ENCODE measurements around the gene SLC25A2. TPM values are rescaled to one million over a fixed set of nuclear protein-coding genes. Genes with fewer than 3 reads are reported as not detected.
A peak's percentile ranks its signal among the peaks of the same experiment; 100 is the strongest.
"Not testable (repeated sequence)": the region's sequence is repeated elsewhere in the genome, so short reads cannot be mapped to it uniquely, and the experiment has no call there.

The SLC25A2 gene
- total RNA-seq: 1 to 10 TPM in 1 of 6 donors, under 1 TPM in 3, not detected in 2; 0.40 to 1.2 (median 0.55) TPM

- ATAC-seq (ENCODE audit: low FRiP score in 2 of 2): no peak
- Histone ChIP-seq H3K4me1 (no peaks in the 10 kb centered on the region), H3K36me3 (no peaks in the 10 kb centered on the region), H3K27me3 (no peaks in the 10 kb centered on the region), H3K4me3 (no peak within 1 kb of the TSS), H3K9me3 (peaks cover 78 to 99% (median 93%) of the 10 kb centered on the region in 4 donors), H3K27ac (no peak within 1 kb of the TSS)
- peak in 1 of 2 donors; percentile 67 for DNase-seq
- WGBS, 2 donors: 46 to 67% methylated on average over 21 to 25 of the region's 36 CpGs
- TF ChIP-seq EP300 (IDR thresholded peaks at IDR 0.05) (no peak), POLR2A (IDR thresholded peaks at IDR 0.05) (no peak), POLR2AphosphoS5 (IDR thresholded peaks at IDR 0.05) (no peak), CTCF (IDR thresholded peaks at IDR 0.05) (no peak)
These were observed at the start of gene SLC25A2 for GRCh38 chr5:141303756-141304155. SLC25A2 (minus strand) TSS chr5:141304049; CDS start chr5:141303865, 184 bp downstream.

- Histone ChIP-seq H3K4me1 (peaks cover 0 to 3% (median 0%) of the 10 kb centered on the region in 4 donors), H3K4me3 (no peak overlapping the region), H3K9me3 (peaks cover 29 to 72% (median 51%) of the 10 kb centered on the region in 4 donors), H3K27me3 (no peaks in the 10 kb centered on the region), H3K27ac (no peak overlapping the region), H3K36me3 (no peaks in the 10 kb centered on the region)
- peak in 1 of 2 donors; percentile 72 for DNase-seq
- ATAC-seq (ENCODE audit: low FRiP score in 2 of 2): no peak
- WGBS, 2 donors: 48% methylated on average over 18 of the region's 36 CpGs; no CpG with 5 or more reads in 1 of the 2 donors
- no peak for TF ChIP-seq POLR2AphosphoS5 (IDR thresholded peaks at IDR 0.05)
- TF ChIP-seq CTCF (IDR thresholded peaks at IDR 0.05): no peak
- no peak for TF ChIP-seq POLR2A (IDR thresholded peaks at IDR 0.05)
- TF ChIP-seq EP300 (IDR thresholded peaks at IDR 0.05): no peak
These were observed 47.7 kb upstream of the SLC25A2 start for GRCh38 chr5:141351591-141351990.

GRCh38 chr5:141349917-141350619 is 46.2 kb upstream of the SLC25A2 start, which contains the start of gene PCDHGB1:
PCDHGB1 (plus strand) TSS chr5:141350099; CDS start chr5:141350261, 162 bp downstream.
- H3K27me3 ChIP-seq: no peaks in the 10 kb centered on the region
- no peak for ATAC-seq (ENCODE audit: low FRiP score in 2 of 2)

GRCh38 chr5:141346017-141346416 is 42.2 kb upstream of the SLC25A2 start:
- not testable (repeated sequence) for H3K36me3 ChIP-seq; H3K27ac ChIP-seq; H3K4me3 ChIP-seq; H3K4me1 ChIP-seq; H3K27me3 ChIP-seq; ATAC-seq (ENCODE audit: low FRiP score in 2 of 2)
- DNase-seq: peak in 1 of 2 donors; percentile 62
- peaks cover 19 to 73% (median 41%) of the 10 kb centered on the region in 4 donors for H3K9me3 ChIP-seq
- WGBS, 2 donors: 49 to 58% methylated on average over 8 of the region's 35 CpGs

More at GRCh38 chr5:141349917-141350619, 46.2 kb upstream of the SLC25A2 start, which contains the start of gene PCDHGB1:
- DNase-seq: no peak
- Histone ChIP-seq H3K4me3 (peak within 1 kb of the TSS in 2 of 4 donors; percentile 15 to 19), H3K9me3 (peaks cover 20 to 72% (median 46%) of the 10 kb centered on the region in 4 donors), H3K36me3 (no peaks in the 10 kb centered on the region), H3K27ac (no peak within 1 kb of the TSS), H3K4me1 (peaks cover 0 to 3% (median 0%) of the 10 kb centered on the region in 4 donors)
- TF ChIP-seq POLR2A (IDR thresholded peaks at IDR 0.05) (no peak), POLR2AphosphoS5 (IDR thresholded peaks at IDR 0.05) (no peak), EP300 (IDR thresholded peaks at IDR 0.05) (no peak), CTCF (IDR thresholded peaks at IDR 0.05) (peak in 2 of 6 experiments; percentile 17 to 24)
- 23 to 27% methylated on average over 29 of the region's 29 CpGs for WGBS, 2 donors

GRCh38 chr5:141345327-141345726 is 41.5 kb upstream of the SLC25A2 start:
- DNase-seq (no peak), ATAC-seq (ENCODE audit: low FRiP score in 2 of 2) (no peak)
- H3K27me3 ChIP-seq: no peaks in the 10 kb centered on the region
- WGBS, 2 donors: 34 to 45% methylated on average over 13 to 20 of the region's 20 CpGs
- peaks cover 21 to 73% (median 39%) of the 10 kb centered on the region in 4 donors for H3K9me3 ChIP-seq
- no peak overlapping the region for H3K27ac ChIP-seq
- H3K4me1 ChIP-seq: peaks cover 0 to 3% (median 0%) of the 10 kb centered on the region in 4 donors
- no peaks in the 10 kb centered on the region for H3K36me3 ChIP-seq
- H3K4me3 ChIP-seq: no peak overlapping the region
- TF ChIP-seq CTCF (IDR thresholded peaks at IDR 0.05) (no peak), POLR2AphosphoS5 (IDR thresholded peaks at IDR 0.05) (no peak), EP300 (IDR thresholded peaks at IDR 0.05) (no peak), POLR2A (IDR thresholded peaks at IDR 0.05) (no peak)

Data from upper lobe of left lung (tissue), 6 donors.